Measurements from ENCODE around the gene MRM3.

GRCh38 chr17:740240-741017, 41.7 kb upstream of the MRM3 start:
- no peak for TF ChIP-seq BHLHE40 (IDR thresholded peaks at IDR 0.05; ENCODE audit: borderline replicate concordance)
- TF ChIP-seq FOXA1 (IDR thresholded peaks at IDR 0.05): no peak
- no peak for TF ChIP-seq L3MBTL2 (conservative IDR thresholded peaks at IDR 0.05)
- no peak for TF ChIP-seq ARNT (IDR thresholded peaks at IDR 0.05)
- no peak for TF ChIP-seq PKNOX1 (IDR thresholded peaks at IDR 0.05)
- TF ChIP-seq FOXM1 (IDR thresholded peaks at IDR 0.05; ENCODE audit: borderline replicate concordance): no peak
- no peak for TF ChIP-seq SP1 (IDR thresholded peaks at IDR 0.05)
- no peak for TF ChIP-seq ELF4 (IDR thresholded peaks at IDR 0.05)
- TF ChIP-seq FOXK2 (IDR thresholded peaks at IDR 0.05): no peak
- no peak for TF ChIP-seq ZNF384 (IDR thresholded peaks at IDR 0.05)
- no peak for TF ChIP-seq HDGF (IDR thresholded peaks at IDR 0.05; ENCODE audit: borderline replicate concordance)
- no peak for TF ChIP-seq NFRKB (IDR thresholded peaks at IDR 0.05)
